ENCODE results near the gene DCTD. TPM values are rescaled to one million over a fixed set of nuclear protein-coding genes. Genes with fewer than 3 reads are reported as not detected.

The DCTD gene
- total and polyA plus RNA-seq, 7 donors, result 33.3 to 54.9 (median 38.2) TPM

GRCh38 chr4:182920676-182921075 is 3.5 kb upstream of the DCTD start:
- DNase-seq, result no peak
- 88 to 93% methylated on average over 4 of the region's 4 CpGs for WGBS, 2 donors
- TF ChIP-seq EP300 (IDR thresholded peaks at IDR 0.05) (no peak), POLR2A (IDR thresholded peaks at IDR 0.05) (no peak), CTCF (IDR thresholded peaks at IDR 0.05) (no peak), POLR2AphosphoS5 (IDR thresholded peaks at IDR 0.05) (no peak)

DNA sequence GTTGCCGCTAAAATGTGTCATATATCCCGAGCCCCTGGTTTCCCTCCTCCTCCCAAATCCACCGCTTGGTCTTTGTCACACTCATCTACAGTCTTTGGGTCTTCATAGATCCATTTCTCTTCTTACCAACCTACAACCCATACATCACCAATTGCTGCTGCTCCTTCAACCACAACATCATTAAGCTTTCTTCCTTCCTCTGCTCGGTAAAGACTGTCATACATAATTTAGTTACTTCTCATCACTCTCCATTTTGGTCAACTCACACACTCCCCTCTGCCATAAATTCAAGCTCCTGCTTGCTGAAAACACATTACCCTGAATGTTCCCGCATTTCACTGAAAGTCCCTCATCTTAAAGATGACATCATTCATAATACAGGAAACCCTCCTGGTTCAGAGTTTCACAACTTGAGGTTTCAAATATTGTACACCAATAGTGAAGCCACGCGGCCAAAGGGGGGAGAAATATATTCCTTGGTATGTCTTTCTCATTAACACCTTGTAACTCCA is 1.7 kb upstream of the DCTD start:
- Histone ChIP-seq H3K27me3 (no peaks in the 10 kb centered on the region), H3K4me1 (peaks cover 0 to 33% (median 22%) of the 10 kb centered on the region in 4 donors), H3K27ac (peak overlapping the region in 2 of 4 donors; percentile 95 to 96), H3K9me3 (no peaks in the 10 kb centered on the region), H3K4me3 (no peak overlapping the region), H3K36me3 (peaks cover 0 to 15% (median 8%) of the 10 kb centered on the region in 4 donors)
- intact Hi-C loops (cut with DNase I), result loop anchor here (5.0 to 10.0 kb wide), 4 partner anchors 37 to 777 kb away; partner anchors contain the start of gene ING2
- TF ChIP-seq POLR2A (IDR thresholded peaks at IDR 0.05) (no peak), EP300 (IDR thresholded peaks at IDR 0.05) (no peak), CTCF (IDR thresholded peaks at IDR 0.05) (no peak), POLR2AphosphoS5 (IDR thresholded peaks at IDR 0.05) (no peak)
- WGBS, 2 donors, result 63 to 88% methylated on average over 7 of the region's 7 CpGs
- no peak for DNase-seq

More at GRCh38 chr4:182920676-182921075, 3.5 kb upstream of the DCTD start:
- Histone ChIP-seq H3K27me3 (no peaks in the 10 kb centered on the region), H3K36me3 (no peaks in the 10 kb centered on the region), H3K9me3 (no peaks in the 10 kb centered on the region), H3K4me3 (no peak overlapping the region), H3K4me1 (peaks cover 0 to 38% (median 20%) of the 10 kb centered on the region in 4 donors), H3K27ac (no peak overlapping the region)
- intact Hi-C loops (cut with DNase I), result loop anchor here (10.0 kb wide), 3 partner anchors 466 to 1776 kb away; no protein-coding TSS in a partner anchor

GRCh38 chr4:182918044-182918607 is 940 bp upstream of the DCTD start:
- DNase-seq, result no peak
- Histone ChIP-seq H3K27ac (peak overlapping the region; percentile 93 to 96 (median 94)), H3K9me3 (no peaks in the 10 kb centered on the region), H3K36me3 (peaks cover 0 to 22% (median 11%) of the 10 kb centered on the region in 4 donors), H3K4me1 (peaks cover 0 to 36% (median 18%) of the 10 kb centered on the region in 4 donors), H3K4me3 (peak overlapping the region; percentile 71 to 92 (median 82)), H3K27me3 (no peaks in the 10 kb centered on the region)
- intact Hi-C loops (cut with DNase I), result loop anchor here (5.0 to 10.0 kb wide), 4 partner anchors 36 to 776 kb away; partner anchors contain the start of gene ING2
- TF ChIP-seq CTCF (IDR thresholded peaks at IDR 0.05) (no peak), EP300 (IDR thresholded peaks at IDR 0.05) (no peak), POLR2AphosphoS5 (IDR thresholded peaks at IDR 0.05) (no peak), POLR2A (IDR thresholded peaks at IDR 0.05) (no peak)
- WGBS, 2 donors, result 11 to 13% methylated on average over 12 of the region's 12 CpGs

DNA sequence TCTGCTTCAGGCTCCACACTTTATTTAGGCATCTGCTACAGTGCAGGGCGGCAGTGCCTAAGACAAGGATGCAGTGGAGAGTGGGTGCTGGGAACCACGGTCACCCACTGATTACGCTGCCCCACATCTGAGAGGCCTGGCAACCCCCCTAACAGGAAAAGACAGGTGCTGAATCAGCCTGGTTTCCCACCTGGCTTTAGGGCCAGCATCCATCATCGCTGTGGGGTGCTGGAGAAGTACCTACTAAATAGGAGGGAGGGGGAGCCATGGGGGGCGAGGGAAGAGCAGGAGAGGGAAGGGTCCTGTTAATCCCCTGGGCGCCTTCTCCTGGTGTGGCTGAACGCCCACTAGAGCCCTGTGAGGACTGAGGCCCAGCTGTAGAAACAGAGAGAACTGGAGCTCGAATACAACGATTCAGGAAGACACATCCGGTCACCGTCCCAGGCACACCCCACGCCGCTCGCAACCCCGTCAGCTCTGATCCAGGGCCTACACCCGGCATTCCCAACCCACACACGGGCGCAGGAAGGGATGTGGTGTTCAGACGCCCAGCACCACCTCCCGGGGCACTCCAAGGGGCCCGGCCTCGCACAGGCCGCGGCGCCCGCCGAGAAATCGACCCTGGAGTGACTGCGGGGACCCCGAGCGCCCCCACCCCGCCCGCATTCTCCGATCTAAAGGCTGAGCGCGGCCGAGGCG is 554 bp downstream of the DCTD start:
- Histone ChIP-seq H3K4me3 (peak overlapping the region; percentile 64 to 92 (median 82)), H3K4me1 (peaks cover 0 to 36% (median 14%) of the 10 kb centered on the region in 4 donors), H3K27me3 (no peaks in the 10 kb centered on the region), H3K36me3 (peaks cover 0 to 37% (median 17%) of the 10 kb centered on the region in 4 donors), H3K9me3 (no peaks in the 10 kb centered on the region), H3K27ac (peak overlapping the region; percentile 93 to 96 (median 94))
- intact Hi-C loops (cut with DNase I), result loop anchor here (5.0 to 10.0 kb wide), 4 partner anchors 34 to 774 kb away; partner anchors contain the start of gene ING2
- TF ChIP-seq POLR2AphosphoS5 (IDR thresholded peaks at IDR 0.05) (peak in 2 of 4 donors; percentile 2 to 21), CTCF (IDR thresholded peaks at IDR 0.05) (no peak)
- DNase-seq, result peak; percentile 84
- 8 to 10% methylated on average over 38 of the region's 38 CpGs for WGBS, 2 donors
